Liver (tissue), 9 donors: ENCODE data around the gene BAAT. TPM values are rescaled to one million over a fixed set of nuclear protein-coding genes. Genes with fewer than 3 reads are reported as not detected.

ENCODE experiments used
- DNase-seq: peaks from one replicate; pipeline ENCODE4 v3.0.0-alpha.2; 2017; ENCODE audit warnings: low spot score
- H3K27ac ChIP-seq, 2 donors: one replicate each; pipeline ENCODE4 v1.7.0; 2013; ENCODE audit warnings: inconsistent platforms in 2 of 2, low read length in 2 of 2, control low read depth in 1 of 2, low read depth in 1 of 2, mild to moderate bottlenecking in 1 of 2
- H3K27me3 ChIP-seq, 4 donors: one replicate each; pipeline versions ENCODE4 v1.6.1 to v1.7.0; 2013; ENCODE audit warnings: low read length in 3 of 4, inconsistent platforms in 1 of 4, mild to moderate bottlenecking in 1 of 4, moderate library complexity in 1 of 4; ENCODE audit not compliant: control insufficient read depth in 4 of 4, insufficient read depth in 4 of 4
- H3K36me3 ChIP-seq, 4 donors: one replicate each; pipeline versions ENCODE4 v1.6.1 to v1.7.0; 2013; ENCODE audit warnings: low read length in 3 of 4, mild to moderate bottlenecking in 3 of 4, low read depth in 1 of 4, moderate library complexity in 1 of 4; ENCODE audit not compliant: control insufficient read depth in 4 of 4, insufficient read depth in 3 of 4
- H3K4me1 ChIP-seq, 4 donors: one replicate each; pipeline versions ENCODE4 v1.6.1 to v1.7.0; 2013; ENCODE audit warnings: low read length in 3 of 4, mild to moderate bottlenecking in 3 of 4, moderate library complexity in 1 of 4; ENCODE audit not compliant: control insufficient read depth in 4 of 4, insufficient read depth in 4 of 4
- H3K4me3 ChIP-seq, 3 donors: one replicate each; pipeline versions ENCODE4 v1.6.1 to v1.7.0; 2013; ENCODE audit warnings: low read length in 3 of 3, control low read depth in 1 of 3, low read depth in 1 of 3, mild to moderate bottlenecking in 1 of 3
- H3K9ac ChIP-seq, 2 donors: one replicate each; pipeline ENCODE4 v1.7.0; 2013; ENCODE audit warnings: low read length in 2 of 2, mild to moderate bottlenecking in 2 of 2, moderate library complexity in 2 of 2, control low read depth in 1 of 2, low read depth in 1 of 2
- H3K9me3 ChIP-seq, 4 donors: one replicate each; pipeline versions ENCODE4 v1.6.1 to v1.7.0; 2013; ENCODE audit warnings: low read length in 3 of 4; ENCODE audit not compliant: control insufficient read depth in 4 of 4
- ATF3 ChIP-seq: IDR thresholded peaks from 2 replicates; pipeline ENCODE4 v1.6.1; 2016; ENCODE audit warnings: antibody characterized with exemption
- CTCF ChIP-seq: fragments of 150-350 bp; IDR thresholded peaks from 2 replicates; pipeline ENCODE4 v1.5.1; 2017; ENCODE audit warnings: improper control_type of control experiment, low read depth, low read length; ENCODE audit not compliant: missing input control
- EGR1 ChIP-seq, 2 donors: IDR thresholded peaks; 2 replicates each; pipeline ENCODE4 v1.6.1; 2016 to 2018; ENCODE audit warnings: antibody characterized with exemption in 2 of 2, low read depth in 2 of 2
- FOXA1 ChIP-seq: IDR thresholded peaks from 2 replicates; pipeline ENCODE4 v1.6.1; 2016; ENCODE audit warnings: antibody characterized with exemption
- FOXA2 ChIP-seq: IDR thresholded peaks from 2 replicates; pipeline ENCODE4 v1.6.1; 2016; ENCODE audit warnings: antibody characterized with exemption
- GABPA ChIP-seq, 2 donors: IDR thresholded peaks in 1 of 2; conservative IDR thresholded peaks in 1 of 2; 2 replicates each; pipeline ENCODE4 v1.6.1; 2016; ENCODE audit warnings: antibody characterized with exemption in 2 of 2, mild to moderate bottlenecking in 1 of 2, moderate library complexity in 1 of 2
- HNF4A ChIP-seq, 2 donors: conservative IDR thresholded peaks; 2 replicates each; pipeline ENCODE4 v1.6.1; 2016; ENCODE audit warnings: antibody characterized with exemption in 2 of 2, mild to moderate bottlenecking in 2 of 2
- HNF4G ChIP-seq: IDR thresholded peaks from 2 replicates; pipeline ENCODE4 v1.6.1; 2016; ENCODE audit warnings: antibody characterized with exemption
- JUND ChIP-seq, 2 donors: IDR thresholded peaks; 2 replicates each; pipeline ENCODE4 v1.6.1; 2016; ENCODE audit warnings: antibody characterized with exemption in 2 of 2
- MAX ChIP-seq: IDR thresholded peaks from 2 replicates; pipeline ENCODE4 v1.6.1; 2016; ENCODE audit warnings: antibody characterized with exemption
- NR2F2 ChIP-seq: IDR thresholded peaks from 2 replicates; pipeline ENCODE4 v1.6.1; 2016; ENCODE audit warnings: antibody characterized with exemption
- RAD21 ChIP-seq, 2 donors: IDR thresholded peaks; 2 replicates each; pipeline ENCODE4 v1.6.1; 2016; ENCODE audit warnings: antibody characterized with exemption in 2 of 2, mild to moderate bottlenecking in 2 of 2
- REST ChIP-seq: IDR thresholded peaks from 2 replicates; pipeline ENCODE4 v1.6.1; 2016; ENCODE audit warnings: antibody characterized with exemption, mild to moderate bottlenecking
- RXRA ChIP-seq, 2 donors: IDR thresholded peaks; 2 replicates each; pipeline ENCODE4 v1.6.1; 2017 to 2018; ENCODE audit warnings: antibody characterized with exemption in 2 of 2, mild to moderate bottlenecking in 1 of 2
- SP1 ChIP-seq: IDR thresholded peaks from 2 replicates; pipeline ENCODE4 v1.6.1; 2018; ENCODE audit warnings: antibody characterized with exemption, mild to moderate bottlenecking
- TAF1 ChIP-seq: conservative IDR thresholded peaks from 2 replicates; pipeline ENCODE4 v1.6.1; 2016; ENCODE audit warnings: antibody characterized with exemption, mild to moderate bottlenecking
- YY1 ChIP-seq: IDR thresholded peaks from 2 replicates; pipeline ENCODE4 v1.6.1; 2016; ENCODE audit warnings: antibody characterized with exemption, mild to moderate bottlenecking
- ZBTB33 ChIP-seq: IDR thresholded peaks from 2 replicates; pipeline ENCODE4 v1.6.1; 2016; ENCODE audit warnings: antibody characterized with exemption
- WGBS: extraction: QIAGEN DNeasy Blood & Tissue Kit; methylation state at CpG from one replicate; pipeline ENCODE4 v1.1.7; 2013; 5-methylcytosine and 5-hydroxymethylcytosine counted together
- polyA plus RNA-seq, 2 donors: library from polyadenylated mRNA; stranded (reverse) in 1 of 2; unstranded in 1 of 2; fragments of 200-250 nt in 1 of 2; fragments of >200 nt in 1 of 2; fragmentation: Nextera tagmentation in 1 of 2; extraction: Ambion mirVana in 1 of 2; gene quantifications; one replicate each; pipeline versions ENCODE4 v1.2.1 to v1.2.3, GENCODE V29; 2013 to 2015
- total RNA-seq, 2 donors: library from RNA; depleted of rRNA; stranded (reverse); fragments of >200 nt; gene quantifications; one replicate each; pipeline ENCODE4 v1.2.3, GENCODE V29; 2014
- donor health status: healthy.
- donor health status: healthy.
- donor health status: healthy.
- donor health status: healthy.
- donor health status: healthy.

Gene BAAT
- total and polyA plus RNA-seq, 4 donors: 31.9 to 275 (median 151) TPM

- H3K4me3 ChIP-seq: no peak overlapping the region
- H3K36me3 ChIP-seq: no peaks in the 10 kb centered on the region
- 37% methylated on average over 3 of the region's 3 CpGs for WGBS
- DNase-seq: no peak
- TF ChIP-seq CTCF: no peak
- TF ChIP-seq FOXA2: no peak
- no peak for TF ChIP-seq EGR1 (IDR thresholded peaks at IDR 0.05; ENCODE audit: low read depth in 2 of 2)
- TF ChIP-seq TAF1: no peak
- TF ChIP-seq FOXA1: peak; percentile 31
- TF ChIP-seq HNF4G: peak; percentile 71
- peak; percentile 35 for TF ChIP-seq ZBTB33
- no peak for TF ChIP-seq MAX
- TF ChIP-seq JUND (IDR thresholded peaks at IDR 0.05): peak; percentile 9 to 74
- TF ChIP-seq REST: peak; percentile 27
- no peak for TF ChIP-seq RAD21 (IDR thresholded peaks at IDR 0.05)
- TF ChIP-seq SP1: peak; percentile 68
- TF ChIP-seq ATF3: peak; percentile 15
- TF ChIP-seq HNF4A (conservative IDR thresholded peaks at IDR 0.05): peak; percentile 92 to 93
- TF ChIP-seq RXRA (IDR thresholded peaks at IDR 0.05): peak; percentile 46 to 69
- no peak for TF ChIP-seq YY1
- TF ChIP-seq NR2F2: no peak
- TF ChIP-seq GABPA (IDR thresholded peaks at IDR 0.05 in 1 of 2, conservative IDR thresholded peaks at IDR 0.05 in 1 of 2): no peak
- H3K9me3 ChIP-seq: no peaks in the 10 kb centered on the region
- no peaks in the 10 kb centered on the region for H3K27me3 ChIP-seq
- H3K9ac ChIP-seq: peak overlapping the region in 1 of 2 donors; percentile 88
- H3K4me1 ChIP-seq: peaks cover 8 to 50% (median 39%) of the 10 kb centered on the region in 4 donors
- peak overlapping the region; percentile 94 to 99 for H3K27ac ChIP-seq
Measured at GRCh38 chr9:101324245-101324804, 60.5 kb downstream of the BAAT start.
